GM12872 (cell line): Measurements from ENCODE around the gene ATAD1.

Experiments used
- TF ChIP-seq, protein P1 (sequence below): IDR thresholded peaks from 3 replicates; pipeline ENCODE4 v1.5.1; 2011; ENCODE audit warnings: low read depth, mild to moderate bottlenecking, low read length, moderate library complexity; ENCODE audit not compliant: insufficient read depth

Gene ATAD1

DNA sequence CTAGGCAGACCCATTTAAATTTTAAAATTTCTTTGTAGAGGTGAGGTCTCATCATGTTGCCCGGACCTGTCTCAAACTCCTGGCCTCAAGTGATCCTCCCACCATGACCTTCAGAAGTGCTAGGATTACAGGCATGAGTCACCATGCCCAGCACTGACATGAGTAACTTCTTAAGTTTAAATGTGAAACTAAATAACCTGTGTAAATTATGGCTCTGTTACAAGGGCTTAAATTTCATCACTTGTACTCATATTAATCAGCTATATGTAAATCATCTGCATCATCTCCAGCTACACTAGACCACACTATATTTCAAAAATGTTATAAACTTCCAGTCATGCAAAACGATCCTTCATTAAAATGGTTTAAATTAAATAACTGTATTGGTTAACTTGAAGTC is 56.1 kb downstream of the ATAD1 start:
- TF ChIP-seq, protein P1, sequence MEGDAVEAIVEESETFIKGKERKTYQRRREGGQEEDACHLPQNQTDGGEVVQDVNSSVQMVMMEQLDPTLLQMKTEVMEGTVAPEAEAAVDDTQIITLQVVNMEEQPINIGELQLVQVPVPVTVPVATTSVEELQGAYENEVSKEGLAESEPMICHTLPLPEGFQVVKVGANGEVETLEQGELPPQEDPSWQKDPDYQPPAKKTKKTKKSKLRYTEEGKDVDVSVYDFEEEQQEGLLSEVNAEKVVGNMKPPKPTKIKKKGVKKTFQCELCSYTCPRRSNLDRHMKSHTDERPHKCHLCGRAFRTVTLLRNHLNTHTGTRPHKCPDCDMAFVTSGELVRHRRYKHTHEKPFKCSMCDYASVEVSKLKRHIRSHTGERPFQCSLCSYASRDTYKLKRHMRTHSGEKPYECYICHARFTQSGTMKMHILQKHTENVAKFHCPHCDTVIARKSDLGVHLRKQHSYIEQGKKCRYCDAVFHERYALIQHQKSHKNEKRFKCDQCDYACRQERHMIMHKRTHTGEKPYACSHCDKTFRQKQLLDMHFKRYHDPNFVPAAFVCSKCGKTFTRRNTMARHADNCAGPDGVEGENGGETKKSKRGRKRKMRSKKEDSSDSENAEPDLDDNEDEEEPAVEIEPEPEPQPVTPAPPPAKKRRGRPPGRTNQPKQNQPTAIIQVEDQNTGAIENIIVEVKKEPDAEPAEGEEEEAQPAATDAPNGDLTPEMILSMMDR, result no peak

DNA sequence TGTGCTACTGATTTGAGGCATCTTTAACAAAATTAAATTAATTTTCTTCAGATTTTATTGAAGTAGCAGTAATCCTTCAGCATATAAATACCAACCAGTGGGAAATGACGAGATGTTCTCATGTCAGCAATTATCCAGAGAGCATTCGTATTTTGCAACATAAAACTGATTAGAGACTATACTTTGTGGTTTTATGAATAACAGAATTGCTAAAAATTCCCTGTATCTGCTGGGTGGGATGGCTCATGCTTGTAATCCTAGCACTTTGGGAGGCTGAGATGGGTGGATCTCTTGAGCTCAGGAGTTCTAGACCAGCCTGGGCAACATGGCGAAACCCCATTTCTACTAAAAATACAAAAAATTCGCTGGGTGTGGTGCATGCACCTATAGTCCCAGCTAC is 56.9 kb downstream of the ATAD1 start:
- TF ChIP-seq, protein P1, result no peak

DNA sequence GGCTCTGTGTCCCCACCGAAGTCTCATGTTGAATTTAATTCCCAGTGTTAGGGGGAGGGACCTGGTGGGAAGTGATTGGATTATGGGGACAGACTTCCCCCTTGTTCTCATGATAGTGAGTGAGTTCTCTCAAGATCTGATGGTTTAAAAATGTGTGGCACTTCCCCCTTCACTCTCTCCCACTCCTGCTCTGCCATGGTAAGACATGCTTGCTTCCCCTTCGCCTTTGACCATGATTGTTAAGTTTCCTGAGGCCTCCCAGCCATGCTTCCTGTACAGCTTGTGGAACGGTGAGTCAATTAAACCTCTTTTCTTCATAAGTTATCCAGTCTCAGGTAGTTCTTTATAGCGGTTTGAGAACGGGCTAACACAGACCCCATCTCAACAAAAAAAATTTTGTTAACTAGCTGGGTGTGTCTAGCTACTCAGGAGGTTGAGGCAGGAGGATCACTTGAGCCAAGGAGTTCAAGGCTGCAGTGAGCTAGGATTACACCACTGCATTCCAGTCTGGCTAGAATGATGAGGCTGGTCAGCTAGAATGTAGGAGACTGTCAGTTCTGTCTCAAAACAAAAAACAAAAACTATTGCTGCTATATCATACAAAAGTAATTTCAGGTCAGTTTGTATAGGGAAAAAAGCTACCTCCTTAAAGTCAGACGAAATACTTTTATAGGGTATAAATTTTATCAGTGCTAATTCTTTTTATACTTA is 57.7 kb downstream of the ATAD1 start:
- TF ChIP-seq, protein P1, result no peak

DNA sequence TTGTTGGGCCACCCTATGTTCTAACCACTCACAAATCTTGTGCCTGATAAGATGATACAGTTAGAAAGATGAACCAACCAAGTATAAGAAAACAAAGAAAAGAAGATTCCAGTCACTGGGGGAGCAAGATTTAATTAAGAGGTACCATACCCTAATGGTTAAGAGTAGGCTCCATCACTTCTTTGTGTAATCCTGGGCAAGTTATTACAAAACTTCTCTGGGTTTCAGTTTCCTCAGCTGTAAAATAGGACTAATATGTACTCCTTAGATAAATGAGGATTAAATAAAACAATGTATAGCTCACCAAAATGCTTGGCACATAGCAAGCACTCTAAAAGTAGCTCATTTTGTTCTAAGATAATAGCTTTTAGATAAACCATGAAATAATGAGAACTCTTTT is 58.5 kb downstream of the ATAD1 start:
- TF ChIP-seq, protein P1, result no peak

DNA sequence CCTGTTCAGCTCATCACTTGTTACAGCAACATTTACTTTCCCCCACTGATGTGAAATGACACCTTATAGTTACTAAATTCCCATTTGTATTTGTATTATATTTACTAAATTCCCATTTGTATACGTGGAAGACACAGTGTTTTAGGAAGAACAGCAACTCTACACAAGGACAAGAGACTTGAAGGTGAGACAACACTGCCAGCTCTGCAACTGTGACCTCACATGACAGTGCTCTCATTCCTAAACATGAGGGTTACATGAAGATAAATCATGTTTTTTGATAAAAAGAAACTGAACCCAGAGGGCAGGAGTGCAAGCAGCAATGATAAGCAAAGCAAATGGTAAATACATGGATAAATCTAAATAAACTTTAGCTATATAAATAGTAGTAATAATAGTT is 60.3 kb downstream of the ATAD1 start:
- TF ChIP-seq, protein P1, result no peak

DNA sequence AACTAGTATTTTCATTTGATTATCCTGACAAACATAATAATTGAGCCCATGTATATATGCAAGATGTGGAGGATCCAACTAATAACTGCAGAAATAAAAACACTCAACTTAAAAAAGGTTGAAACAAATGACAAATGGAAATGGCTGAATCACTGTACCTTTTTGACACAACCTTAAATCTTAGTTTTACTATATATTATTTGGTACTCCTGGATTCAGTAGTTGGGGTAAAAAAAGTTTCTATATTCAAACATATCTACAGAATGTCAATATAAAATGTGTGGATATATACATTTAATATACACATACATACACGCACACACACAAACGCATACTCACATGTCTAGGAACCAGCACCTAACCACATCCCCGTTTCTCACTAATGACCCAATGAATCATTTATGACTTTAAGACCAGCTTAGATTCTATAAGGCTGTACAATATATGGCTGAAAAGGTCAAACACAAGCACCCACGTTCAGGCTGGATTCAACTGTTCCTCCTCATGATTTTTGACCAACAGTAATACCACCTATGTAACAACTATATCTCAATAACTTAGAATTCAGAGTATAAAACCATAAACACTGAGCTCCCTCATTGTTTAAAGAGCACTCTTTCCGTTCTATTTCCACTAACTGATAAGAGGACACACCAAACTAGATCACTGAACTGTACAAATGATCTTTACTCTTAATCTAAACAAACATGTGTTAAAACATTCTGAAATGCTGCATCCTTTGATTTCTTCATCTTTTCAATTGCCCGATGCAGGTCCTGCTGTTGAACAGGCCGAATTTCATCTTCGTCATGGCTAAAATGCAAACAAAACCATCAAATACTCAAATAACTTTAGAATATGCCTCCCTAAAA is 63.8 kb downstream of the ATAD1 start:
- TF ChIP-seq, protein P1, result no peak

DNA sequence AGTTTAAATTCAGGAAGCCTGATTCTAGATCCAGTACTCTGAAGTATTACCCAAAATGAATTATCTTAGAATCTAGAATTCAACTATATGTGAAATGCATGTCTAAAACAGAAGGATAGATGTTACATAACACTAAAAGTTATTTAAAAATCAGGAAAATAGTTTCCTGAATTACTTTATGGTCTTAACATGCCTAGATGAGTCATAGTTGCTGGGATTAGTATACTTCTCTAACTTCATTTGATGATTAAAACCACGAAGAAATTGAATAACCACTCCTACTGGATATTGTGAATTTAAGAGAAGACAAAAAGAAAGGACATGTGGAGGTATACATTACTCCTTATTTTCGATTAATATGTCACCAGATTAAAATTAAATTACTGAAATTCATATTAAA is 65.5 kb downstream of the ATAD1 start:
- TF ChIP-seq, protein P1, result no peak
